ENCODE results near the gene EEF1A2. TPM values are rescaled to one million over a fixed set of nuclear protein-coding genes. Genes with fewer than 3 reads are reported as not detected.

The EEF1A2 gene
- total RNA-seq, 1 donor from 2014 or later, result 20.0 TPM

DNA sequence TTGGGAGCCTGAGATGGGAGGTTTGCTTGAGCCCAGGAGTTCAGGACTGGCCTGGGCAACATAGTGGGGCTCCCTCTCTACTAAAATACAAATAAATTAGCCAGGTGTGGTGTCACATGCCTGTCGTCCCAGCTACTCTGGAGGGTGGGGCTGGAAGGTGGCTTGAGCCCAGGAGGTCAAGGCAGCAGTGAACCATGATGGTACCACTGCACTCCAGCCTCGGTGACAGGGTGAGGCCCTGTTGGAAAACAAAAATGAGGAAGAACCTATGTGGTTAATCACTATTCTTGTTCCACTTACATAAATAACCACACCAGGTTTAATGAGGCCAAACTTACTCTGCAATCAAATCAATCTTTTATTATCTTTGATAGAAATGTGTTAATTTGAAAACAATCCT, 27.1 kb upstream of the EEF1A2 start:
- DNase-seq (ENCODE audit: low read depth), result no peak
- no peak overlapping the region for H3K4me3 ChIP-seq (ENCODE audit: low read depth, low read length)
- TF ChIP-seq, protein P1, sequence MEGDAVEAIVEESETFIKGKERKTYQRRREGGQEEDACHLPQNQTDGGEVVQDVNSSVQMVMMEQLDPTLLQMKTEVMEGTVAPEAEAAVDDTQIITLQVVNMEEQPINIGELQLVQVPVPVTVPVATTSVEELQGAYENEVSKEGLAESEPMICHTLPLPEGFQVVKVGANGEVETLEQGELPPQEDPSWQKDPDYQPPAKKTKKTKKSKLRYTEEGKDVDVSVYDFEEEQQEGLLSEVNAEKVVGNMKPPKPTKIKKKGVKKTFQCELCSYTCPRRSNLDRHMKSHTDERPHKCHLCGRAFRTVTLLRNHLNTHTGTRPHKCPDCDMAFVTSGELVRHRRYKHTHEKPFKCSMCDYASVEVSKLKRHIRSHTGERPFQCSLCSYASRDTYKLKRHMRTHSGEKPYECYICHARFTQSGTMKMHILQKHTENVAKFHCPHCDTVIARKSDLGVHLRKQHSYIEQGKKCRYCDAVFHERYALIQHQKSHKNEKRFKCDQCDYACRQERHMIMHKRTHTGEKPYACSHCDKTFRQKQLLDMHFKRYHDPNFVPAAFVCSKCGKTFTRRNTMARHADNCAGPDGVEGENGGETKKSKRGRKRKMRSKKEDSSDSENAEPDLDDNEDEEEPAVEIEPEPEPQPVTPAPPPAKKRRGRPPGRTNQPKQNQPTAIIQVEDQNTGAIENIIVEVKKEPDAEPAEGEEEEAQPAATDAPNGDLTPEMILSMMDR (conservative IDR thresholded peaks at IDR 0.05; ENCODE audit: low read depth, low read length), result no peak

DNA sequence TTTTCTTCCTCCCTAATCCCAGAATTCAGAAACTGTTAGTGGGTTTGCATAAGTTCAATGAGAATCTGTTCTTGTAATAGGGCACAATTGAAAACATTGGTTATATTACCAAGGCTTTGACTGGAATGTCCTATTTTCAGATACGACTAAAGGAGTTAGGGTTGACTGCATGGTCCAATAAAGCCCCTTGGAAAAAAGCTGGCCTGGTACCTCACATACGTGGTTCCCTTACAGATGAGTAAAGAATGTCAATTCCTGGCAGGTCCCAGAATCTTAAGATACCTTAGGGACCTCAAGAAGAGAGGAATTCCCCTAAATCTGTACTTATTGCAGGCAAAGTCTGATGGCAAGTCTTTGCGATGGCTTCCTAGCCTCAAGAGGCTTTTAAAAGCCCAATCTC, 26.3 kb upstream of the EEF1A2 start:
- no peak for DNase-seq (ENCODE audit: low read depth)
- TF ChIP-seq, protein P1 (conservative IDR thresholded peaks at IDR 0.05; ENCODE audit: low read depth, low read length), result no peak
- no peak overlapping the region for H3K4me3 ChIP-seq (ENCODE audit: low read depth, low read length)

DNA sequence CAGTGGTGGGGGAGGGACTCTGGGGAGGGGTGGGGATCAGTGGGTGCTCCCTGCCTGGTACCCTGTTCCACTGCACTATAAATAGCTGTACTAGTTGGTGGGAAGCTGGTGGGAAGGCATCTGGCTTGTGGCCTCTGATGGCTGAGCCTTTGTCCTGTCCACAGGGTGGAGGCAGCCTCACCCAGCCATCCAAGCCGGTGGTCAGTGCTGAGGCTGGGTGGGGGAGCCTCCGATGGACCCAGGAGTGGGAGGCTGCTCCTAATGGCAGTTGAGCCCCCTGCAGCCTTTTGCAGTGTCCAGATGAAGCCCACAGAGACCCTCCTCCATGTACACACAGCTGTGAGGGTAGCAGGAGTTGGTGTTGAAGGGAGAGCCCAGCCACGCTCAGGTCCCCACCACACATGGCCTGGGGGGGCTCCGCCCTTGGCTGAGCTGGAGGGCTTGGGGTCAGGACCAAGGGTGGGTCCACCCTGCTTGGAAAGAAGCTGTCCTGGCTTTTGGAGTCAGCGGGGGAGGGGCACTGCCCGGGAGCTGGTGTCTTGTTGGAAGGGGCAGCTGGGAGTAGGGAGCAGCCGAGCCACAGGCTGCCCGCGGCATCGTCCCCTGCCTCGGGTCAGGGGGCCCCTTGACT, 24.2 kb upstream of the EEF1A2 start:
- DNase-seq (ENCODE audit: low read depth), result no peak
- no peak overlapping the region for H3K4me3 ChIP-seq (ENCODE audit: low read depth, low read length)
- TF ChIP-seq, protein P1 (conservative IDR thresholded peaks at IDR 0.05; ENCODE audit: low read depth, low read length), result no peak

DNA sequence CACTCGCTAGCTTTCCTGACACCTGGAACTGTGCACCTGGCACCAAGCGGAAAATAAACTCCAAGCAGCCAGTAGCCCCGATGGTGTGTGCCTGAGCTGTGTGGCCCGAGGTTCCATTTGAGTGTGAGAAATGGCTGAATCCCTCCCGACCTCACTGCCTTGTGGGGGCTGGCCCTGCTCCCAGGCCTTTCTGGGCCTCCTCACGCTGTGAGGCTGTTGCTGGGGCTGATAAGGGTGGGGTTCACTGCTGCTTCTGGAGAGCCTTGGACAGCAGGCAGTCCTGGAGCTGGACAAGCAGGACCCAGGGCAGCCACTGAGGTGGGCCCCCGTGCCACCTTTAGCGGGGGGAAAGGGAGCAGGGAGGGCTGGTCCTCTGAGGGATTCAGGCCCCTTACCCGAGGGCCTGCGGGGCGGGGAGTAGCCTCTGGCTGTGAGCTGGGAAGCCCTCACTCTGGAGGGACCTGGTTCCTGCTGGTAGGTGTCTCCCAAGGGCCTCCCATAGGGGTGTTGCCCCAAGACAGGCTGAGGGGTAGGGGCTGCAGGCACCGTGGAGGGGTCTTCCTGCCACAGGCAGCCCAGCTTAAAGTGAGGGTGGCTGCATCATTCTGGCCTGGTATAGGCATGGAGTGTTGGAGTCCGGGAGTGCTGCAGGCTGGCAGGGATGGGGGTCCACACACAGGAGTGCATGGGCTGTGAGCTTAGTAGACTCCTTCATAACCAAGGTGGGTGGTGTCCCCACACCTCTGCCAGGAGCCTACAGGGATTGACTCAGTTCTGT, 23.4 kb upstream of the EEF1A2 start:
- peak overlapping the region; percentile 86 for H3K4me3 ChIP-seq (ENCODE audit: low read depth, low read length)
- DNase-seq (ENCODE audit: low read depth), result no peak
- TF ChIP-seq, protein P1 (conservative IDR thresholded peaks at IDR 0.05; ENCODE audit: low read depth, low read length), result no peak

DNA sequence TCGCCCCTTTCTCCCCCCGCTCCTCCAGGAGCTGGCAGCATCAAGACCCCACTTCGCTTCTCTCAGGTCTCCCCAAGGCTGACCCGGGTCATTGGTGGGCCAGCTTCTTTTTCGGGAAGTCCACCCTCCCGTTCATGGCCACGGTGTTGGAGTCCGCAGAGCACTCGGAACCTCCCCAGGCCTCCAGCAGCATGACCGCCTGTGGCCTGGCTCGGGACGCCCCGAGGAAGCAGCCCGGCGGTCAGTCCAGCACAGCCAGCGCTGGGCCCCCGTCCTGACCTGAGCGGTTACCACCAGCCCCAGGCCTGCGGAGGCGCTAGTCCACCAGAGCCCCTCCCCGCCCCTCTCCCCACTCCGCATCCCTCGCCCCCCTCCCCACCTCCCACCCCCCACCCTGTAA, 22.7 kb upstream of the EEF1A2 start:
- H3K4me3 ChIP-seq (ENCODE audit: low read depth, low read length), result peak overlapping the region; percentile 86
- no peak for DNase-seq (ENCODE audit: low read depth)
- TF ChIP-seq, protein P1 (conservative IDR thresholded peaks at IDR 0.05; ENCODE audit: low read depth, low read length), result no peak

DNA sequence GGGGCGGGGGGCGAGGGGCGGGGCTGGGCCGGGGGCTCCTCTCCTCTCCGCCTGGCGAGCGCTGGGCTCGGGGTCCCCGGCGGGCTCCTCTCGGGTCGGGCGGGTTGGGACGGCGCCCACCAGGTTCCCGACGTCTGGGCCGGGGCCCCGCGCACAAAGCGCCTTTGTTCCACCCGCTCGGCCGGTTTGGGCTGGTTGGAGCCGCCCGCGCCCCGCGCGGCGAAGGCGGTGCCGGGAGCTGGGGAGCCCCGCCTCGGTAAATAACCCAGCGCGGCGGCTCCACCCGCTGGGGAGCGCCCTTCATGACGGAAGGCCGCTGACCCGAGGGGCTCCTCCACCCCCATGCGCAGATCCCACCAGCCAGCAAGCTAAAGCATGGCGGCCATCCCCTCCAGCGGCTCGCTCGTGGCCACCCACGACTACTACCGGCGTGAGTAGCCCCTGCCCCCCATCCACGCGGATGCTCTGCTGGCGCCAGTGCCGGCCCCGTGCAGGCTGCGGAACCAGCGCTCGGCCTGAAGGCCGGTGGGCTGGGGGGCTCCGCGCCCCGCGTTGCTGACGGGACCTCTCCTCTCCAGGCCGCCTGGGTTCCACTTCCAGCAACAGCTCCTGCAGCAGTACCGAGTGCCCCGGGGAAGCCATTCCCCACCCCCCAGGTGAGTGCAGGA, 22.2 kb upstream of the EEF1A2 start:
- no peak for DNase-seq (ENCODE audit: low read depth)
- TF ChIP-seq, protein P1 (conservative IDR thresholded peaks at IDR 0.05; ENCODE audit: low read depth, low read length), result no peak
- H3K4me3 ChIP-seq (ENCODE audit: low read depth, low read length), result peak overlapping the region; percentile 86
